Measurements from ENCODE around the gene TBKBP1.

Gene TBKBP1

GRCh38 chr17:47732399-47733046, 38.6 kb downstream of the TBKBP1 start:
- no peak for TF ChIP-seq CTCF (IDR thresholded peaks at IDR 0.05; ENCODE audit: control insufficient read depth, insufficient read depth, low read depth, low read length, missing control alignments)
- H3K4me3 ChIP-seq (ENCODE audit: control insufficient read depth, low read depth, low read length): no peak overlapping the region
- no peak for DNase-seq (ENCODE audit: low read depth)

- TF ChIP-seq CTCF (IDR thresholded peaks at IDR 0.05; ENCODE audit: control insufficient read depth, insufficient read depth, low read depth, low read length, missing control alignments): no peak
- H3K4me3 ChIP-seq (ENCODE audit: control insufficient read depth, low read depth, low read length): no peak within 1 kb of the TSS
- no peak for DNase-seq (ENCODE audit: low read depth)
These were observed 39.2 kb downstream of the TBKBP1 start, which contains the start of gene TBX21 for GRCh38 chr17:47733047-47733673. TSS of gene TBX21 (plus strand) at chr17:47733236. CDS start at chr17:47733455, 219 bp downstream.

GRCh38 chr17:47733674-47734410, 39.9 kb downstream of the TBKBP1 start:
- no peak for TF ChIP-seq CTCF (IDR thresholded peaks at IDR 0.05; ENCODE audit: control insufficient read depth, insufficient read depth, low read depth, low read length, missing control alignments)
- no peak for DNase-seq (ENCODE audit: low read depth)
- no peak overlapping the region for H3K4me3 ChIP-seq (ENCODE audit: control insufficient read depth, low read depth, low read length)

GRCh38 chr17:47735139-47735464, 41.1 kb downstream of the TBKBP1 start:
- H3K4me3 ChIP-seq (ENCODE audit: control insufficient read depth, low read depth, low read length): no peak overlapping the region
- no peak for TF ChIP-seq CTCF (IDR thresholded peaks at IDR 0.05; ENCODE audit: control insufficient read depth, insufficient read depth, low read depth, low read length, missing control alignments)
- no peak for DNase-seq (ENCODE audit: low read depth)

GRCh38 chr17:47735536-47736011, 41.6 kb downstream of the TBKBP1 start:
- no peak overlapping the region for H3K4me3 ChIP-seq (ENCODE audit: control insufficient read depth, low read depth, low read length)
- TF ChIP-seq CTCF (IDR thresholded peaks at IDR 0.05; ENCODE audit: control insufficient read depth, insufficient read depth, low read depth, low read length, missing control alignments): no peak
- DNase-seq (ENCODE audit: low read depth): no peak

- no peak for TF ChIP-seq CTCF (IDR thresholded peaks at IDR 0.05; ENCODE audit: control insufficient read depth, insufficient read depth, low read depth, low read length, missing control alignments)
- no peak overlapping the region for H3K4me3 ChIP-seq (ENCODE audit: control insufficient read depth, low read depth, low read length)
- DNase-seq (ENCODE audit: low read depth): no peak
These were observed 42.8 kb downstream of the TBKBP1 start for GRCh38 chr17:47736501-47737495.
